GM20431 (cell line): Measurements from ENCODE around the gene GARIN5B.

ENCODE experiments used
- in situ Hi-C: fragments of 300-500 bp; cut with MseI, MboI; formaldehyde crosslinking; loops from one replicate; pipeline ENCODE4 v1.15.0; 2020; ENCODE audit warnings: low sequenced_read_pairs; ENCODE audit not compliant: unreplicated experiment

The GARIN5B gene

DNA sequence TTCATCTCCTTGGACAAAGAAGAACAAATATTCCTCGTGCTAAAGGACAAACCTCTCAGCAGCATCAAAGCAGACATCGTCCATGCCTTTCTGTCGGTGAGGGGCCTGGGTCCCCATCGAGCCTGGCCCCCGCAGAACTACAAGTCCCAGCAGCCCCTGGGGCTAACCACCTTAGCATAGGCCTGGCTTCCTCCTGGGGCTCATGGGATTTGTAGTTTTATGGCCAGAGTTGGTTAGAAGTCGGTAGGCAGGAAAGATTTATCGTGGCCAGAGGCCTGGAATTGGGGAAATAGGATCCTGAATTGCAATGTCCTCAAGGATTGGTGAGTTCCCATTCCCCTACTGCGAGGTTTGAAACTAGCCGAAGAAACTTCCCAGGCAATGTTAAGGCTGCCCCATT is 57.6 kb downstream of the GARIN5B start:
- in situ Hi-C loops = no loop called here

- in situ Hi-C loops = no loop called here
Observed at GRCh38 chr19:55304980-55305379, 58.1 kb downstream of the GARIN5B start.
